CD4-positive, alpha-beta T cell treated with Interleukin-6 for 4 hours (primary cell): ENCODE data around the gene HECTD4.

Experiments used
- DNase-seq: peaks from one replicate; pipeline ENCODE4 v3.0.0-alpha.2; 2020; ENCODE audit warnings: mixed read lengths

Gene HECTD4

GRCh38 chr12:112198120-112198733 is 184.0 kb downstream of the HECTD4 start:
- DNase-seq, result peak; percentile 45

- no peak for DNase-seq
Measured at GRCh38 chr12:112196196-112196875, 185.9 kb downstream of the HECTD4 start.

DNA sequence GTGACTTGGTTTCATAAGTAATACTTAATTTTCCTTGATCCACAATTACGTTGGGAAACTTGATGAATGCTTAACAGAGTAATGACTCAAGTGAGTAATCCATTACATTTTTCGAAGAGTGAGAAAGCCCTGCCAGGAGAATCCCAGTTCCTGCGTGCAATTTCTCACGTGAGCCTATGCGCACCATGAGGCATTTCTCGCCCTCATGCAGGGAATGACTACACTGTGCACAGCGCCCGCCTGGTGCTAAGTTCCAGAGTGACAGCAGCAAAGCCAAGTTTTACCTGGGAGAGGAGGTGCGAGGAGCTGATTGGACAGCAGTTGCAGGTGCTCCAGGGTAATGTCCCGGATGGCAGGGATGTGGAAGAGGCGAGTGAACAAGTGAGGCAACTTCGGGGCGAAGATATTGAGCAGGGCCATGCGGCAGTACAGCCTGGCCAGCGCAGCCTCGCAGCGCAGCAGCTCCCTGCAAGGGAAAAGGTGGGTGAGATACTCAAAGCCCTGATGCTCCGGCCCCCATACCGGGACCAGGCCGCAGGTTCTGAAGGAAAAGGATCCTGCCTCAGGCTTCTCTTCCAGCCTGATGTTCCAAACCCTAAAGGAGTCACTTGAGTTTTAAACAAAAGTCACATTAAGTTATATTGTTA is 187.5 kb downstream of the HECTD4 start:
- DNase-seq, result no peak

DNA sequence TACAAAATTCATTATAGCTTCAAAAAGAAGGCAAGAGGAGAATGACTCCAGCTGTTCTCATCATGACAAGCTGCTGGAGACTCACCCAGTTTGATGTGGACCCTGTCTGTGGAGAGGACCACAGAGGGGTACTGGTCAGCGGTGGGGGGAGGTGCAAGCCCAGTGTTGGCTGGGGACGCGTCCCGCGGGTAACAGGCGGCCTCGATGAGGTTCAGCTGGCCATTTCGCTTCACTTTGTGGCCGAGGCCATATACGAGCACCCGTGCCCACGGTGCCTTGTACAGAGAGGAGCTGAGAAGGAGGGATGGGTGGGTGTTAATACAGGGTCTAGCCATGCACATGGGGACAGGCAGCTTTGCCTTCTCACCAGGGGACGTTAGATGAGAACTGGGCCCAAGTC is 189.8 kb downstream of the HECTD4 start:
- DNase-seq, result no peak

DNA sequence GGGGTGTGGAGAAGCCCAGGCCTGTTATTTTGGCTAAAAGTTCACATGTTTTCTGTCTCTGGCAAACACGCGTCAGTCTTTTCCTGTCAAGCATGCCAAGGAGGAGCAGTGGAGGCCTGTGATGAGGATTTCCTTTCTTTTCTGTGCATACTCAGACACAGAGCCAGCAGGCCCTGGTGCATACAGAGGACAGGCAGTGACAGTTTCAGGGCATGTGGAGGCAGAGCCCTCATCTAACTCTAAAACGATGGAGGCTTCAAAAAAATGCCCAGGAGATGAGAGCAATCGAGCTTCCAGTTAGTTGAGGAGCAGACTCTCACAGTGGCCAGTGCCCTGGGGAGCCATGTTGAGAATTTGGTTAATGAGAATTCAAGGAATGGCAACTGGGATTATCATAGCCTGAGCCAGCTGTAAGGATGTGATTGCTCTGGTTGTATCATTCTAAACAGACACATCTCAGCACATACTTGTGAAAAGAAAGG is 190.3 kb downstream of the HECTD4 start:
- DNase-seq, result no peak

DNA sequence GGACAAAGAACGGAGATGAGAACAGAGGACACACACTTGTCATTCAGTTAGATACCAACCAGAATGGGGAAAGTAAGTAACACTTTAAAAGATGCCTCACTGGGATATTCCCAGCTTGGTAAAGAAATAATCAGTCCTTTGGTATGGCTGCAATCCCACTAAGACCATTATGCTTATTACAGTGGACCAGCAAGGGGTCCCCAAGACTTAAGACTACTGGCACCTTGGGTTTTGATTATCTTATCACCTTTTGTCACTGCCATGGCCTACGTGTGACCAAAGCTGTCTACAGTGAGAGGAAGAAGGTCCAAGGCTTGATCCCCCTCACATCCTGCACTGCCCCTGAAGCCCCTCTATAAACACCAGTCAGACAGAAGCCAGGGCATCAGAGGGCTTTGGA is 191.0 kb downstream of the HECTD4 start:
- DNase-seq, result no peak

DNA sequence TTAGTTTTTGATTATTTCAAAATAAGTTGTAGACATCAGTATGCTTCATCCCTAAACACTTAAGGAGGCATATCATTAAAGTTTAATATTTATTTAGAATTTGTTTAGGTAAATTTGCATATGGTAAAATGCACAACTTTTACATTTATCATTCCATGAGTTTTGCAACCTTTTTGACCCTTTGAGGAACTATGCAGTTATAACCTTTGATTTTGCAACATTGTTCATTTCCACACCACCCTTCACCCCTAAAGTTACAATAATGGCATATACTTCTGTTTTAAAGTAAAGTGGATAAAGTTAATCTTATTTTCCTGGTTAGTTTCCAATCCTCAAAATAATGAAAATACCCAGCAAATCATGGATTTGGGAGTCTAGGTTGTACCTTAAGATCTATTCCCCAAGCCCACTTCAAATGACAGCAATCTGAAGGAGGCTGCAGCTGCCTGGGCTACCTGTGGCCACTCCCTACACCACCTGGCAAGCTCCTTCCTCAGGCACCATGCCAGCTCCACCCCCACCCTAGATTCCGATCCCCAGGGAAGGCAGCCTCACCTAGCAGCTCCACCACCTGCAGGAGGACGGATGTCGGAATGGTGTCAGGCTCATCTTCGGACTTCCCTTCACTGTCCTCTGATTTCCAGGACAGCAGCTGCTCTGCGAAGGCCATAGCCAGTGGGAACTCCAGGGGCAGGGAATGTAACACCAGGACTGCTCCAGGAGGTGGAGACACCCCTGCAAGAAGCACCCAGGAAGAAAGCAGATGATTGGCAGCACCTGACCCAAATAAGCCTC is 191.8 kb downstream of the HECTD4 start:
- no peak for DNase-seq

- no peak for DNase-seq
Measured at GRCh38 chr12:112188130-112188830, 194.0 kb downstream of the HECTD4 start.

GRCh38 chr12:112185093-112185923 is 196.9 kb downstream of the HECTD4 start:
- DNase-seq, result no peak

GRCh38 chr12:112184056-112184887 is 198.0 kb downstream of the HECTD4 start:
- no peak for DNase-seq

GRCh38 chr12:112183141-112184021 is 198.8 kb downstream of the HECTD4 start:
- no peak for DNase-seq

DNA sequence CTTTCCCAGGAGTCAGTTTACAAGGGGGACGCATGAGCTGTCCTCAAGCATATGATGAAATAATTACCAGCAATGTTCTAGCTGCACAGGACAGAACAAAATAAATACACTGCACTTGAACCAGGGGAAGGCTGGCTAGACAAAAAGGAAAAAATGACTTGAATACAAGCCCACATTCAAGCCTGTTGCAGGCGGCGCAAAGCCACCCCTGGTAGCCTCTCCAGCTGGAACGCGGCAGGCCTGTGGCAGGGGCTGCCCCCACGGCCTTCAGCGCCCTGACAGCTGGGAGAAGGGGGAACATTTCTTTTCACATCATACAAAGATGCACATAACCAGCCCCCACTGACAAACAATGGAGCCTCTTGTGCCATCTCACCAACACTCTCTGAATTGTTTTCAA is 199.7 kb downstream of the HECTD4 start:
- DNase-seq, result no peak

DNA sequence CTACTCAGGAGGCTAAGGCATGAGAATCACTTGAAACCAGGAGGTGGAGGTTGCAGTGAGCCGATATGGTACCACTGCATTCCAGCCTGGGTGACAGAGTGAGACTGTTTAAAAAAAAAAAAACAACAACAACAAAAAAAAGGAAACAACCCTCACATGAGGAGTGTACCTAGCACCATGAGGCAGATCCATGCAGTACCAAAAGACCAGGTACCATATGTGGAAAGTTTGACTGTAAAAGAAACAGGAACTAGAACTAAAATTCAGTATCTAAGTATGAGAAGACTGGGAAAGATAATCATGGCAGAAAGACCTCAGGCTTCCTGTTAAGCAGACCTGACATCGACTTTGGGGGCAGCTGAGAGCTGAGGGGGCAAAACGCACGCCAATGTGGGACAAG is 201.8 kb downstream of the HECTD4 start:
- no peak for DNase-seq

DNA sequence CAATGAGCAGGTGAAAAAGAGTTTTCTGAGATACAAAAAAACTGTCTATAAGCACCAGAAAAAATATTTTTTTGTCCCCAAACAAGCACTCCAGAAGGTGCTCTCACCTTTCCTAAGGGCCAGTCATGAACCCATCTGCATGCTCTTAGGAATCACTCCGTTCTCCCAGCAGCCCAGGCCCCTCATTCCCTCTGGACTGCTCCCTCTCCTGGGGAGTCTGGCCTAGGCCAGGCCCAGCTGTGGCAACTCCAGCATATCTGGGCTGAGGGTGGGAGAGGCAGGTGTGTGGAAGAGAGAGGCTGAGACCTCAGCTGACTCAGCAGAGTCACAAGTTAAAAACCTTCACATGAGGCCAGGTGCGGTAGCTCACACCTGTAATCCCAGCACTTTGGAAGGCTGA is 202.3 kb downstream of the HECTD4 start:
- DNase-seq, result no peak

GRCh38 chr12:112179341-112179740 is 202.9 kb downstream of the HECTD4 start:
- DNase-seq, result no peak

DNA sequence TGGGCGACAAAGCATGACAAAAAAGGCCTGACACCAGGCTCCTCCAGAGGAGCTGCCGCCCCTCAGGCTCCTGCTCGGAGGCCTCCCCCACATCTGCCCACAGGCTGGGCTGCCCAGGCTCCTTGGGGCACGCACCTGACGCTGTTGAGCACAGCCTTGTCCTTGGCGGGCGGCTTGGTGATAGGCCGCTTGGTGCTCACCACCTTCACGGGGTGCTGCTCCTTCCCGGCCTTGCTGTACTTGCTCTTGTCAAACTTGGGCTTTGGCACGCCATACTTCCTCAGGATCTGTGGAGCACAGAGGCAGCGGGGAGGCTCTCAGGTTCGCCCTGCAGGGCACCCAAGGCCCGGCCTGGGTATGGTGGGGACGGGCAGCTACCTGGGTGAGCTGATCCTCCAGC is 203.4 kb downstream of the HECTD4 start:
- DNase-seq, result no peak

GRCh38 chr12:112176321-112177010 is 205.8 kb downstream of the HECTD4 start:
- DNase-seq, result no peak

- no peak for DNase-seq
Measured at GRCh38 chr12:112175361-112176155, 206.7 kb downstream of the HECTD4 start.
